ENCODE data around the gene GRWD1.
A peak's percentile ranks its signal among the peaks of the same experiment; 100 is the strongest.

GRWD1 gene

GRCh38 chr19:48415806-48416221, 30.0 kb upstream of the GRWD1 start:
- no peak overlapping the region for H3K27ac ChIP-seq
- TF ChIP-seq CTCF (conservative IDR thresholded peaks at IDR 0.05) = no peak

- no peak overlapping the region; the same call in 1 of the 2 replicates for H3K27ac ChIP-seq
- TF ChIP-seq CTCF (conservative IDR thresholded peaks at IDR 0.05) = no peak
These were observed 28.4 kb upstream of the GRWD1 start for GRCh38 chr19:48417421-48417820.

- peak overlapping the region; percentile 13; the same call in 1 of the 2 replicates for H3K27ac ChIP-seq
- no peak for TF ChIP-seq CTCF (conservative IDR thresholded peaks at IDR 0.05)
These were observed 27.3 kb upstream of the GRWD1 start for GRCh38 chr19:48418317-48419064.

- peak overlapping the region; percentile 13; the same call in 1 of the 2 replicates for H3K27ac ChIP-seq
- no peak for TF ChIP-seq CTCF (conservative IDR thresholded peaks at IDR 0.05)
These were observed 26.4 kb upstream of the GRWD1 start for GRCh38 chr19:48419158-48419920.

- no peak for TF ChIP-seq CTCF (conservative IDR thresholded peaks at IDR 0.05)
- H3K27ac ChIP-seq = peak overlapping the region; percentile 95
These were observed 24.2 kb upstream of the GRWD1 start for GRCh38 chr19:48421548-48421947.

- H3K27ac ChIP-seq = peak overlapping the region; percentile 95
- TF ChIP-seq CTCF (conservative IDR thresholded peaks at IDR 0.05) = no peak
These were observed 21.0 kb upstream of the GRWD1 start for GRCh38 chr19:48424694-48425219.

- H3K27ac ChIP-seq = peak overlapping the region; percentile 95; the same call in 1 of the 2 replicates
- TF ChIP-seq CTCF (conservative IDR thresholded peaks at IDR 0.05) = no peak
These were observed 17.1 kb upstream of the GRWD1 start for GRCh38 chr19:48428670-48429069.
